ENCODE results near the gene SV2B.

DNA sequence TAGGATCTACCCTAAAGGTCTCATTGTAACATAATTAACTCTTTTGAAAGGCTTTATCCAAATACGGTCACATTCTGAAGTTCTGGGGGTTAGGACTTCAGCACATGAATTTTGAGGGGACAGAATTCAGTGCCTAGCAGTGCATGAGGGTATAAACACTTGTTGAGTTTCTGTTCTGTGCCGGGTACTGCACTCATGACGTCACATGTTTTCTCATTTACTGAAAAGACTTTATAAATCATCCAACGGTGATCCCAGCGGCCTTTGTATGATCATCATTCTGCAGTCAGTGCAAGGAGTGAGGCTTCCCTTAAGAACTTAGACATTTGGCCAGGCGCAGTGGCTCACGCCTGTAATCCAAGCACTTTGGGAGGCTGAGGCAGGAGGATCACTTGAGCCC is 25.1 kb downstream of the SV2B start:
- TF ChIP-seq PTTG1 (tag; IDR thresholded peaks at IDR 0.05; ENCODE audit: low read depth) = no peak
- no peak for TF ChIP-seq ZNF133 (CRISPR knock-in tag; IDR thresholded peaks at IDR 0.05)
- no peak for TF ChIP-seq MEF2A (IDR thresholded peaks at IDR 0.05; ENCODE audit: control insufficient read depth, low read depth, low read length)
- TF ChIP-seq BCL6 (CRISPR knock-in tag; IDR thresholded peaks at IDR 0.05) = no peak
- TF ChIP-seq PHF21A (IDR thresholded peaks at IDR 0.05; ENCODE audit: borderline replicate concordance, low read depth) = no peak
- TF ChIP-seq EZH2 (IDR thresholded peaks at IDR 0.05; ENCODE audit: borderline replicate concordance, low read depth, low read length) = no peak
- TF ChIP-seq BCOR (IDR thresholded peaks at IDR 0.05) = no peak
- TF ChIP-seq, protein P1, sequence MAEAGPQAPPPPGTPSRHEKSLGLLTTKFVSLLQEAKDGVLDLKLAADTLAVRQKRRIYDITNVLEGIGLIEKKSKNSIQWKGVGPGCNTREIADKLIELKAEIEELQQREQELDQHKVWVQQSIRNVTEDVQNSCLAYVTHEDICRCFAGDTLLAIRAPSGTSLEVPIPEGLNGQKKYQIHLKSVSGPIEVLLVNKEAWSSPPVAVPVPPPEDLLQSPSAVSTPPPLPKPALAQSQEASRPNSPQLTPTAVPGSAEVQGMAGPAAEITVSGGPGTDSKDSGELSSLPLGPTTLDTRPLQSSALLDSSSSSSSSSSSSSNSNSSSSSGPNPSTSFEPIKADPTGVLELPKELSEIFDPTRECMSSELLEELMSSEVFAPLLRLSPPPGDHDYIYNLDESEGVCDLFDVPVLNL (CRISPR knock-in tag; IDR thresholded peaks at IDR 0.05; ENCODE audit: low read depth) = no peak
- TF ChIP-seq, protein P2, sequence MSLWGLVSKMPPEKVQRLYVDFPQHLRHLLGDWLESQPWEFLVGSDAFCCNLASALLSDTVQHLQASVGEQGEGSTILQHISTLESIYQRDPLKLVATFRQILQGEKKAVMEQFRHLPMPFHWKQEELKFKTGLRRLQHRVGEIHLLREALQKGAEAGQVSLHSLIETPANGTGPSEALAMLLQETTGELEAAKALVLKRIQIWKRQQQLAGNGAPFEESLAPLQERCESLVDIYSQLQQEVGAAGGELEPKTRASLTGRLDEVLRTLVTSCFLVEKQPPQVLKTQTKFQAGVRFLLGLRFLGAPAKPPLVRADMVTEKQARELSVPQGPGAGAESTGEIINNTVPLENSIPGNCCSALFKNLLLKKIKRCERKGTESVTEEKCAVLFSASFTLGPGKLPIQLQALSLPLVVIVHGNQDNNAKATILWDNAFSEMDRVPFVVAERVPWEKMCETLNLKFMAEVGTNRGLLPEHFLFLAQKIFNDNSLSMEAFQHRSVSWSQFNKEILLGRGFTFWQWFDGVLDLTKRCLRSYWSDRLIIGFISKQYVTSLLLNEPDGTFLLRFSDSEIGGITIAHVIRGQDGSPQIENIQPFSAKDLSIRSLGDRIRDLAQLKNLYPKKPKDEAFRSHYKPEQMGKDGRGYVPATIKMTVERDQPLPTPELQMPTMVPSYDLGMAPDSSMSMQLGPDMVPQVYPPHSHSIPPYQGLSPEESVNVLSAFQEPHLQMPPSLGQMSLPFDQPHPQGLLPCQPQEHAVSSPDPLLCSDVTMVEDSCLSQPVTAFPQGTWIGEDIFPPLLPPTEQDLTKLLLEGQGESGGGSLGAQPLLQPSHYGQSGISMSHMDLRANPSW (CRISPR knock-in tag; IDR thresholded peaks at IDR 0.05) = no peak
- TF ChIP-seq, protein P3, sequence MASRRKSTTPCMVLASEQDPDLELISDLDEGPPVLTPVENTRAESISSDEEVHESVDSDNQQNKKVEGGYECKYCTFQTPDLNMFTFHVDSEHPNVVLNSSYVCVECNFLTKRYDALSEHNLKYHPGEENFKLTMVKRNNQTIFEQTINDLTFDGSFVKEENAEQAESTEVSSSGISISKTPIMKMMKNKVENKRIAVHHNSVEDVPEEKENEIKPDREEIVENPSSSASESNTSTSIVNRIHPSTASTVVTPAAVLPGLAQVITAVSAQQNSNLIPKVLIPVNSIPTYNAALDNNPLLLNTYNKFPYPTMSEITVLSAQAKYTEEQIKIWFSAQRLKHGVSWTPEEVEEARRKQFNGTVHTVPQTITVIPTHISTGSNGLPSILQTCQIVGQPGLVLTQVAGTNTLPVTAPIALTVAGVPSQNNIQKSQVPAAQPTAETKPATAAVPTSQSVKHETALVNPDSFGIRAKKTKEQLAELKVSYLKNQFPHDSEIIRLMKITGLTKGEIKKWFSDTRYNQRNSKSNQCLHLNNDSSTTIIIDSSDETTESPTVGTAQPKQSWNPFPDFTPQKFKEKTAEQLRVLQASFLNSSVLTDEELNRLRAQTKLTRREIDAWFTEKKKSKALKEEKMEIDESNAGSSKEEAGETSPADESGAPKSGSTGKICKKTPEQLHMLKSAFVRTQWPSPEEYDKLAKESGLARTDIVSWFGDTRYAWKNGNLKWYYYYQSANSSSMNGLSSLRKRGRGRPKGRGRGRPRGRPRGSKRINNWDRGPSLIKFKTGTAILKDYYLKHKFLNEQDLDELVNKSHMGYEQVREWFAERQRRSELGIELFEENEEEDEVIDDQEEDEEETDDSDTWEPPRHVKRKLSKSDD (conservative IDR thresholded peaks at IDR 0.05; ENCODE audit: low read length) = no peak
- TF ChIP-seq, protein P4, sequence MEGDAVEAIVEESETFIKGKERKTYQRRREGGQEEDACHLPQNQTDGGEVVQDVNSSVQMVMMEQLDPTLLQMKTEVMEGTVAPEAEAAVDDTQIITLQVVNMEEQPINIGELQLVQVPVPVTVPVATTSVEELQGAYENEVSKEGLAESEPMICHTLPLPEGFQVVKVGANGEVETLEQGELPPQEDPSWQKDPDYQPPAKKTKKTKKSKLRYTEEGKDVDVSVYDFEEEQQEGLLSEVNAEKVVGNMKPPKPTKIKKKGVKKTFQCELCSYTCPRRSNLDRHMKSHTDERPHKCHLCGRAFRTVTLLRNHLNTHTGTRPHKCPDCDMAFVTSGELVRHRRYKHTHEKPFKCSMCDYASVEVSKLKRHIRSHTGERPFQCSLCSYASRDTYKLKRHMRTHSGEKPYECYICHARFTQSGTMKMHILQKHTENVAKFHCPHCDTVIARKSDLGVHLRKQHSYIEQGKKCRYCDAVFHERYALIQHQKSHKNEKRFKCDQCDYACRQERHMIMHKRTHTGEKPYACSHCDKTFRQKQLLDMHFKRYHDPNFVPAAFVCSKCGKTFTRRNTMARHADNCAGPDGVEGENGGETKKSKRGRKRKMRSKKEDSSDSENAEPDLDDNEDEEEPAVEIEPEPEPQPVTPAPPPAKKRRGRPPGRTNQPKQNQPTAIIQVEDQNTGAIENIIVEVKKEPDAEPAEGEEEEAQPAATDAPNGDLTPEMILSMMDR (IDR thresholded peaks at IDR 0.05 in 2 of 3, conservative IDR thresholded peaks at IDR 0.05 in 1 of 3; ENCODE audit: insufficient read depth in 2 of 3, low read depth in 1 of 3, low read length in 3 of 3) = no peak

All from K562 (cell line).